IPS-NIHi7 (cell line): ENCODE data around the gene OR52N5.
A peak's percentile ranks its signal among the peaks of the same experiment; 100 is the strongest.

Experiments
- DNase-seq: peaks from one replicate; pipeline ENCODE4 v3.0.0; 2012; ENCODE audit warnings: mixed read lengths; ENCODE audit errors: extremely low spot score

The OR52N5 gene

GRCh38 chr11:5783255-5783654, at the start of gene OR52N5:
TSS of gene OR52N5 (minus strand) at chr11:5783355. CDS start at chr11:5778634, 4,721 bp downstream.
- DNase-seq, result no peak

GRCh38 chr11:5831196-5831829, 48.2 kb upstream of the OR52N5 start:
- DNase-seq, result peak; percentile 20

GRCh38 chr11:5818245-5818886, 35.2 kb upstream of the OR52N5 start:
- no peak for DNase-seq

GRCh38 chr11:5815534-5815933, 32.4 kb upstream of the OR52N5 start:
- DNase-seq, result no peak

GRCh38 chr11:5809905-5810795, 27.0 kb upstream of the OR52N5 start:
- no peak for DNase-seq

- no peak for DNase-seq
Measured at GRCh38 chr11:5809122-5809519, 26.0 kb upstream of the OR52N5 start.

GRCh38 chr11:5808500-5809121, 25.5 kb upstream of the OR52N5 start, which contains the start of gene OR52N2:
TSS of gene OR52N2 (plus strand) at chr11:5808924. CDS start at chr11:5820336, 11,412 bp downstream.
- DNase-seq, result peak; percentile 71

GRCh38 chr11:5807580-5807979, 24.4 kb upstream of the OR52N5 start:
- DNase-seq, result peak; percentile 21

GRCh38 chr11:5803982-5804381, 20.8 kb upstream of the OR52N5 start:
- no peak for DNase-seq

GRCh38 chr11:5796541-5796940, 13.4 kb upstream of the OR52N5 start:
- no peak for DNase-seq

GRCh38 chr11:5791165-5791564, 8.0 kb upstream of the OR52N5 start, which contains the start of gene OR52N1:
TSS of gene OR52N1 (minus strand) at chr11:5791265. CDS start at chr11:5788816, 2,449 bp downstream.
- DNase-seq, result no peak

- no peak for DNase-seq
Measured at GRCh38 chr11:5767056-5767455, 16.1 kb downstream of the OR52N5 start.

GRCh38 chr11:5753943-5754342, 29.2 kb downstream of the OR52N5 start, which contains the start of gene OR52N4:
TSS of gene OR52N4 (plus strand) at chr11:5754243. CDS start at chr11:5754741, 498 bp downstream.
- DNase-seq, result no peak

- no peak for DNase-seq
Measured at GRCh38 chr11:5749836-5750235, 33.3 kb downstream of the OR52N5 start.

- no peak for DNase-seq
Measured at GRCh38 chr11:5746614-5747013, 36.5 kb downstream of the OR52N5 start.

- DNase-seq, result no peak
Measured at GRCh38 chr11:5738431-5738830, 44.7 kb downstream of the OR52N5 start.

- DNase-seq, result no peak
Measured at GRCh38 chr11:5737670-5738392, 45.3 kb downstream of the OR52N5 start.

GRCh38 chr11:5737091-5737490, 46.1 kb downstream of the OR52N5 start:
- no peak for DNase-seq

GRCh38 chr11:5736396-5736795, 46.8 kb downstream of the OR52N5 start, which contains the start of gene OR56B1:
TSS of gene OR56B1 (plus strand) at chr11:5736448. CDS start at chr11:5736517, 69 bp downstream.
- DNase-seq, result no peak

GRCh38 chr11:5727691-5728090, 55.5 kb downstream of the OR52N5 start:
- DNase-seq, result no peak

GRCh38 chr11:5726351-5726750, 56.8 kb downstream of the OR52N5 start:
- DNase-seq, result no peak
